ENCODE results near the gene TNRC6B. TPM values are rescaled to one million over a fixed set of nuclear protein-coding genes. Genes with fewer than 3 reads are reported as not detected.
A peak's percentile ranks its signal among the peaks of the same experiment; 100 is the strongest.

TNRC6B gene
- polyA plus RNA-seq, 3 donors: 7.2 to 16.5 (median 11.8) TPM

- Mint-ChIP-seq H3K4me3 (no peak overlapping the region), H3K27ac (peak overlapping the region in 1 of 7 donors; percentile 12), H3K27me3 (ENCODE audit: low read depth in 3 of 3) (no peaks in the 10 kb centered on the region), H3K9me3 (no peaks in the 10 kb centered on the region), H3K4me1 (peaks cover 29% of the 10 kb centered on the region), H3K36me3 (peaks cover 20 to 35% of the 10 kb centered on the region in 2 donors)
- DNase-seq: no peak
- Histone ChIP-seq H3K4me2 (replicated peaks; ENCODE audit: extremely low read depth, low read length, poor library complexity, severe bottlenecking) (no peak overlapping the region), H3K4me1 (ENCODE audit: control insufficient read depth in 1 of 2, insufficient read depth in 2 of 2, low read length in 2 of 2) (peaks cover 14 to 21% of the 10 kb centered on the region in 2 donors), H3K9me3 (replicated peaks in 1 of 2; ENCODE audit: control insufficient read depth in 1 of 2, insufficient read depth in 1 of 2, low read length in 2 of 2) (no peaks in the 10 kb centered on the region), H3K9ac (ENCODE audit: insufficient read depth, low read length, poor library complexity, severe bottlenecking) (no peak overlapping the region), H2AFZ (ENCODE audit: insufficient read depth, low read depth, low read length, poor library complexity, severe bottlenecking) (no peak overlapping the region), H3K4me3 (replicated peaks in 1 of 3; ENCODE audit: low read depth in 2 of 3, low read length in 3 of 3) (no peak overlapping the region), H3K27me3 (ENCODE audit: control insufficient read depth in 2 of 2, insufficient read depth in 2 of 2, low read length in 2 of 2) (no peaks in the 10 kb centered on the region), H3K36me3 (replicated peaks in 1 of 2; ENCODE audit: control insufficient read depth in 1 of 2, insufficient read depth in 2 of 2, low read length in 2 of 2) (peaks cover 37 to 39% of the 10 kb centered on the region in 2 donors), H4K20me1 (ENCODE audit: insufficient read depth, low read length) (peaks cover 92% of the 10 kb centered on the region), H3K27ac (ENCODE audit: low read depth in 1 of 2, low read length in 2 of 2) (peak overlapping the region in 1 of 2 donors; percentile 53), H3K79me2 (ENCODE audit: insufficient read depth, low read length) (peaks cover 93% of the 10 kb centered on the region)
- no peak for TF ChIP-seq CTCF (IDR thresholded peaks at IDR 0.05)
- WGBS (ENCODE audit: insufficient coverage): 100% methylated on average over 2 of the region's 3 CpGs
- intact Hi-C loops (cut with micrococcal nuclease): no loop called here
These were observed 66.9 kb downstream of the TNRC6B start for GRCh38 chr22:40244586-40244985.

- WGBS (ENCODE audit: insufficient coverage): 20% methylated on average over 2 of the region's 6 CpGs
- H3K4me2 ChIP-seq (replicated peaks; ENCODE audit: extremely low read depth, low read length, poor library complexity, severe bottlenecking): no peak overlapping the region
- DNase-seq: no peak
- no peak overlapping the region for H3K4me3 Mint-ChIP-seq
- H3K36me3 Mint-ChIP-seq: peaks cover 27 to 47% of the 10 kb centered on the region in 2 donors
- H3K9me3 Mint-ChIP-seq: no peaks in the 10 kb centered on the region
- peaks cover 46 to 70% of the 10 kb centered on the region in 2 donors for H3K36me3 ChIP-seq (replicated peaks in 1 of 2; ENCODE audit: control insufficient read depth in 1 of 2, insufficient read depth in 2 of 2, low read length in 2 of 2)
- peaks cover 83% of the 10 kb centered on the region for H3K79me2 ChIP-seq (ENCODE audit: insufficient read depth, low read length)
- H3K4me3 ChIP-seq (replicated peaks in 1 of 3; ENCODE audit: low read depth in 2 of 3, low read length in 3 of 3): no peak overlapping the region
- H3K27ac Mint-ChIP-seq: peak overlapping the region in 5 of 7 donors; percentile 13 to 66 (median 40)
- H3K9ac ChIP-seq (ENCODE audit: insufficient read depth, low read length, poor library complexity, severe bottlenecking): no peak overlapping the region
- peaks cover 16% of the 10 kb centered on the region for H3K4me1 Mint-ChIP-seq
- H3K27me3 Mint-ChIP-seq (ENCODE audit: low read depth in 3 of 3): no peaks in the 10 kb centered on the region
- intact Hi-C loops (cut with micrococcal nuclease): no loop called here
- no peak for TF ChIP-seq CTCF (IDR thresholded peaks at IDR 0.05)
- H3K4me1 ChIP-seq (ENCODE audit: control insufficient read depth in 1 of 2, insufficient read depth in 2 of 2, low read length in 2 of 2): peaks cover 14 to 17% of the 10 kb centered on the region in 2 donors
- no peak overlapping the region for H3K27ac ChIP-seq (ENCODE audit: low read depth in 1 of 2, low read length in 2 of 2)
- peaks cover 89% of the 10 kb centered on the region for H4K20me1 ChIP-seq (ENCODE audit: insufficient read depth, low read length)
- no peaks in the 10 kb centered on the region for H3K9me3 ChIP-seq (replicated peaks in 1 of 2; ENCODE audit: control insufficient read depth in 1 of 2, insufficient read depth in 1 of 2, low read length in 2 of 2)
- H2AFZ ChIP-seq (ENCODE audit: insufficient read depth, low read depth, low read length, poor library complexity, severe bottlenecking): no peak overlapping the region
- no peaks in the 10 kb centered on the region for H3K27me3 ChIP-seq (ENCODE audit: control insufficient read depth in 2 of 2, insufficient read depth in 2 of 2, low read length in 2 of 2)
These were observed 70.3 kb downstream of the TNRC6B start for GRCh38 chr22:40247976-40248375.
